NCI-H128 (cell line): Measurements from ENCODE around the gene NSF.
"Not testable (repeated sequence)": the region's sequence is repeated elsewhere in the genome, so short reads cannot be mapped to it uniquely, and the experiment has no call there.

ENCODE experiments used
- DNase-seq: peaks from one replicate; lab custom pipeline; 2025; ENCODE audit not compliant: unreplicated experiment; lab: John Stamatoyannopoulos, UW

NSF gene

DNA sequence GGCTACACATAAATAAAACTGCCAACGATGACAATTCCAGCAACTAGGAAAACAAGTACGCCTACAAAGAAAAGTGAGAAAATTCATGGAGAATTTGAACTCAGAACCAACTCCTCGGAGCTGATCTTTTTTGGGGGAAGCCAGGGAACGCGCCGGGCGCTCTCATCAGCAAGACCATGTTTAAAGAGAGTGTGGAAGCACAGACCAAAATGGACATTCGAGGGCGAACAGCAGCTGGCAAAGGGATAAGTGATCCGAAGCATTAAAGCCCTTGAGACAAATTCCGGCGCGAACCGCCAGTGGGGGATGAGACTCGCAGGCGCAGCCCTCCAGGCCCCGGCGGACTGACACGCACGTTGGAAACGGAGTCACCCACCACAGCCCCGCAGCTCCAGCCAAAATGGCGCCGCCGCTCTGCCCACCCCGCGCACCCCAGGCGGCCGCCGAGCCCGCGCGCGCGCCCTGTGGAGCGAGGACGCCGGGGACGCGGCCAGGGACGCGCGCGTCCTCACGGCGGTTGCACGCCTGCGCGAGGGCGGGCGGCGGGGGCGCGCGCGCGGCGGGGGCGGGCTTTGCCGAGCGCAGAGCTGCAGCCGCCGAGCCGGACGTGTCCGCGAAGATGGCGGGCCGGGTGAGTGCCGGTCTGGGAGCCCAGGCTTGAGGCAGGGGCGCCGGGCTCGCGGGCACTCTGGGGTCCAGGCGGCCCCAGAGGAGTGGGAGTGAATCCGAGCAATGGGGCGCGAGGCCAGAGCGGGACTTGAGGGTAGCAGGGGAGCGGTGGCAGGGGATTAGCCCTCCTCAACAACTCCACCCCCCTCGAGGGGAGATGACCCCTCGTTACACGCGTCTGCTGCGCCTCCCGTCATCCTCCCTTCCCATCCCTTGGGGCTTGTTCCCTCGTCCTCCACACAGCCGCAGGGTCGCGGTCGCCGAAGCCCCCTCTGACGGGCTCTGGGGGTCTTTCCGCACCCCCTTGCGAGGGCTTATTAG lies at the start of gene NSF:
TSS of gene NSF (plus strand) at position 513 of the 990 bp plus-strand sequence. CDS start at position 620, 107 bp downstream.
- DNase-seq: not testable (repeated sequence)

DNA sequence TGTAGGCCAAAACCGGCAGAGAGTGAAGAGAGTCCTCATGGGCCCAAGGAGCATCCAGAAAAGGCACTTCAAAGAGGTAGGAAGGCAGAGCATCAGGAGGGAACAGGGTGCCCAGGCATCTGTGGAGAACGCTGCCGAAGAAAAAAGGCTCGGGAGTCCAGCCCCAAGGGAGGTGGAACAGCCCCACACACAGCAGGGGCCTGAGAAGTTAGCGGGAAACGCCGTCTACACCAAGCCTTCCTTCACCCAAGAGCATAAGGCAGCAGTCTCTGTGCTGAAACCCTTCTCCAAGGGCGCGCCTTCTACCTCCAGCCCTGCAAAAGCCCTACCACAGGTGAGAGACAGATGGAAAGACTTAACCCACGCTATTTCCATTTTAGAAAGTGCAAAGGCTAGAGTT lies 41.9 kb upstream of the NSF start:
- not testable (repeated sequence) for DNase-seq

DNA sequence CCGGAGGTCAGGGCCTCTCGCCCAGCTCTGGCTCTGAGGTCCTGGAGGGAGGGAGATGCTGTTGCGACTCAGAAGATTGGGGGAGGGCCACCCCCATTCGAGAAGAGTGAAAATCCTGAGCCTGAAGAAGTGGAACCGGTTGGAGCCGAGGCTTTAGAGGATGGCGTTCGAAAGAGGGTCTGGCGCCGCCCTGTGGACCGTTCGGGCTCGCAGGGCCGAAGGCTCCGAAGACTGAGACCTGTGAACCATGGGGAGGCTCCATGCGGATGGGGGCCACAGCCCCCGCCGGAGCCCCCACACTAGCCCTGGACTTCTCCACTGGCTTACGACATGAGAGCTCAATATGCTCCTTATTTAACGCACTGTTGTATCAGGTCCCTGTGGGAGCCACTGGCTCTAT lies 31.3 kb upstream of the NSF start:
- not testable (repeated sequence) for DNase-seq

DNA sequence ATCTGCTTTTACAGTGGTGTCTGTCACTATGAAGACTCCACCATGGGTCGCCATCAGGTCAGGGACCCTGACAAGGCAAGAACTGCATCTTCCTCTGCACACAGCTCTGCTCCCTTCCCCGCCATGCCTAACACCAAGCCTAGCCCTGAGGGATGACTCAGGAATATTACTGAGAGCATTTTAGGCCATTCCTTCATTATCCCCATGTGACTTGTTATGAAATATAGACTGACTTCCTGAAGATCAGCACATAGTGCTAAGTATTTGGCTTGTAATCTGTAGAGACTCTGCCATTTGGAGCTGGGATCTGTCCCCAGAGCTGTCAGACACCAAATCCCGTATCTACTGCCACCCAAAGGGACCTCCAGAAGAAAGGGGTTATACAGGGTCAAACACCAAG lies 30.4 kb upstream of the NSF start:
- not testable (repeated sequence) for DNase-seq

DNA sequence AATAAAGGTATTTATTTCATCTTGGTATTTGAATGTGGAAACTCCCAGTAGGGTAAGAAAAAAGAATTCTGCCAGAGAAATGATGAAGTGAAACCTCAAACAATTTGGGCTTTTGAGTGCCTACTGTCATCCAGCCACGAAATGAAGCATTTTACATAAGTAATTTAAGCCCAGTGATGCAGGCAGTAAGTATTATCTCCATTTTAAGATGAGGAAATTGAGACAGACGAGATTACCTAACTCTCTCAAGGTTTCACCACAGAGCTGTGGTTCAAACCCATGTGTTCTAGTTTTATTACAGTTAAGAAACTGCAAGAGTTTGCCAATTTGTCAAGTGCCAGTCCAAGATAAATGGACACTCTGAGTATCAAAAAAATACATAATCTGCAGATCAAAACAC lies 24.2 kb upstream of the NSF start:
- not testable (repeated sequence) for DNase-seq

DNA sequence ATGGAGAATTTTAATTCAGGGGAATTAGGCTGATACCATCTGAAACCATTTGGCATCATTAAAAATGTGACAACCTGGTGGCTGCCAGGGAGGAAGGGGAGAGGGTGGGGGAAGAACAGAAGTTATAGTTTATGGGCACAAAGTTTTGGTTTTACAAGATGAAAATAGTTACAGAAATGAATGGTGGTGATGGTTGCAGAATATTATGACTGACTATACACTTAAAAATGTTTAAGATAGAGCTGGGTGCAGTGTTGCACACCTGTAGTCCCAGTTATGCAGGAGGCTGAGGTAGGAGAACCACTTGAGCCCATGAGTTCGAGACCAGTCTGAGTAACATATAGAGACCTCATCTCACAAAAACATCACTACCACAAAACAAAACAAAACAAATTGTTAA lies 23.5 kb upstream of the NSF start:
- DNase-seq: not testable (repeated sequence)

DNA sequence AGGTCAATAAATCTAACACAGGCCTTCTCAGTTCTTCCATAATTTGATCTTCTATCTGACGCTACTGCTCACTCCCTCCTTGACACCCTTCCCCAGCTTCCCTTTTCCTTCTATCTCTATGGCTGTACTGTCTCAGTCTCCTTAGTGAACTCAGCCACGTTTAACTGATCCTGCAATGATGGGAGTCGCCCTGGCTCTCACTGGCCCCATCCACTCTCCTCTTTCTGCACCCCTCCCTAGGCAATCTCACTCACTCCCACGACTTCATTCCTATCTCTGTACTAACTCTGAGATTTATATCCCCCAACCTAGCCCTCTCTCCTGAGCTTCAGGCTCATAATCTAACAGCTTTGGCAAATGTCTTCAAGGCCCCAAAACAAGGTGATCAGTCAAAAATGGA lies 18.7 kb upstream of the NSF start:
- not testable (repeated sequence) for DNase-seq

DNA sequence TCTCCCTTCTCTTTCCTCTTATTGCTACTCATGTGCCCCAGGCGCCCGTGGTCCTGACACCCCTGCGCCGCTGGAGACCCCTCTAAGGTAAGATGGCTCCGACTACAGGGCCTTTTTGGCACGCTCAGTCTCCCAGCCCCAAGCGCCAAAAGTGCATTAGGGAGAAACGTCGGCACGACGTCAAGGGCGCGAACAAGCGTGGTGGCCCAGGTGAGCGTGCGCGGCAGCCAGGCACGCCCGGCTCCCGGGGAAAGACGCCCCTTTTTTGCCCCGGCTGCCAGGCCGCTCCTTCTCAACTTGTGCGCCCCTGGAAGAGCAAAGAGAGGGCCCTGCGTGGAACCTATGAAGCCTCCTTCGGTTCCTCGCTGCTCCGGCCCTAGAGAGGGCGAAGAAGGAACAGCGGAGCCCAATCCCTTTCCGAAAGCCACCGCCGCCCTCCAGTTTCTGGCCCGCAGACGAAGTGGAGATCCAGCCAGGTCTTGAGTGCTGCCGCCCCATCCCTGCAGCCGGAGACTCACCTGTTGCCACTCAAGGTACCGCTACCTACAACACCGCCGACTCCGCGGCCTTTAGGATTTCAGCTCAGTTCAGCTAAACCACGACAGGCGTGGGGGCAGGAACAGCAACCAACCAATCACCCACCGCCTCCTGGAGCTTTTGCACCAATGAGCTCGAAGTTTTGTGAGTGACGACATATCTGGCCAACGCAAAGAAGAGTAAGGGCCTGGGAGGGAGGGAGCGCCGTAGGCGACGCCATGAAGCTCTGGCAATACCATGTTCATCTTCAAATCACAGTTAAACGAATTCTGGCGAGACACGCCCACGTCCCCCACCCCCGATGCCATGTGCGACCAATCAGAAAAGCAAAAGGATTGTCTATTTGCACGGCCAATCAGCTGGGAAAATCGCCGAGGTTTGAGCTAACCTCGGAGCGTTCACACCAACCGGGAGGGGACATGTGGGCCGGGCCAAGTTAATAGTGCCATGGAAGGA lies 11.1 kb upstream of the NSF start, which contains the start of gene ARL17A:
TSS of gene ARL17A (minus strand) at position 609 of the 993 bp plus-strand sequence. CDS start 3,369 bp downstream, outside the sequence.
- not testable (repeated sequence) for DNase-seq

DNA sequence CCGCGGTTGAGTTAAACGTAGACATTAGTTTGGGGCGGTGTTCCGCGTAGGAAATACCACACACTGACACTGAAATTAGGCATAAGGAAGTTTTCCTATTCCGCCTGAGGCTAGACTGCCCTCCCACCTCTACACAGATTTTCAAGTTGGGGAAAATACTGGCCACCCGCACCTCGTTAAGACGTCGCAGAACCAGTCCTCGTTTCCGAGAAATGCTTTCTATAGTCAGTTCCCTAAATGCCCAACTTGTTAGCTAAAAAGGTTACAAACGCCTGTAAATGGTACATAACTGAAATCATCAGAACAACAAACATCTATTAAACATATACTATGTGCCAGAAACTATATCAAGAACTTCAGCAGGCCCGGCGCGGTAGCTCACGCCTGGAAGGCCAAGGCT lies 10.4 kb upstream of the NSF start:
- not testable (repeated sequence) for DNase-seq

DNA sequence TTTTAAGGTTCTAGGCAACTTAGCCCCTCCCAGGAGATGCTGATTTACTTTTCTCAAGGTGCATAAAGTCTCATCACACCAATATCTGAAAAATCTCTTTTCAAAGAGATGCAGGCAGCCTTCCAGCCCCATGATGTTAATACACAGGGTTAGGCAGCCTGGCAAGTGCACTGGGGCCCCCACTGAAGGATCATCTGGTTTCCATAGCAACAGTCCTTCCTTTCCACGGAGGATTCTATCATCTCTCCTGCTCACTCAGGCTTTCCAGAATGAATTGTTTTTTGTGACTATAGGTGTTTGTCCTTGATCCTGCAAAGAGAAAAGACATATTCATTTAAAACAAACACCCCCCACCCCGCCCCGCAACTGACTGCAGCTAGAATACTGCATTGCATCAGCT lies 5.0 kb upstream of the NSF start:
- DNase-seq: not testable (repeated sequence)

DNA sequence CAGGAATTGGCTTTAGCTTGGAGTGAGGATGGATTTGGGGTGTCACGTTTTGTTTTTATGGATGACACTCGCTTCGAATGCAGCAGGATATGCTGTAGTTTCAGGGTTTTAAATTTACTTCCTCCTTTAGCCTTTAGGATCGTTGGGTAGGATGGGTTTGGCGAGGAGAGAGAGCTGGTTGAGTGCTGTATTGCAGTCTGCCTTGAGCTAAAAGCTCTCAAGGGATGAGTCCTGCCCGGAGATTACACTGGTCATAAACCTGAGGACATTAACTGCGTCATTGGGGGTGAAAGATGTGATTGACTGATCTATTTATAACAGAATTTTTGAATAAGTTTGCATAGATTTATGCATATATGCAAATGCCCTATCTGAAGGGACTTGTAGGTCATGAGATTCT lies 863 bp downstream of the NSF start:
- DNase-seq: not testable (repeated sequence)

DNA sequence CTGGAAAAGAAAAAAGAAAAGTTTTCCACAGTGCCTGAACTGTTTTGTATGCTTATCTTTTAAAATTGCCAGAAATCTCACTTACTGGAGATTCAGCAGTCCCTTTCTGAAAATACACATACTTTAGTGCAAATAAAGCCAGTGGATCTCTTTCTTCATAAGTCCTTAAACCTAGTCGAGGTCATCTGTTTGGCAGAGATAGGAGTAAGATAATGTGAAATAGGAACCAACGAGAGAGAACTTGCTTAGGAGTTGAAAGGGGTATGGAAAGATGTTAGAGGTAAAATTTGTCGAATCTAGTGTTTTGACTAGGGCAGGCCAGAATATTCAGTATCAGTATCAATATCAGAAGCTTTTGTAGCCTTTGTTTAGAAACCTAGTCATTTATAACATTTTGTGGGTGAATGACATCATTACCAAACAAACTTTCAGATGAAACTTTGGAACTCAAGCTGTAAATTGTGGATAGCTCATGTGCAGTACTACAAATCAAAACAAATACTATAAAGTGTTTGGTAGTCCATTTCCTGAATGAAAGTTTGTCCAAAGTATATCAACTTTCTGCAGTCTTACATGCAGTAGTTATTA lies 8.0 kb downstream of the NSF start:
- DNase-seq: not testable (repeated sequence)

DNA sequence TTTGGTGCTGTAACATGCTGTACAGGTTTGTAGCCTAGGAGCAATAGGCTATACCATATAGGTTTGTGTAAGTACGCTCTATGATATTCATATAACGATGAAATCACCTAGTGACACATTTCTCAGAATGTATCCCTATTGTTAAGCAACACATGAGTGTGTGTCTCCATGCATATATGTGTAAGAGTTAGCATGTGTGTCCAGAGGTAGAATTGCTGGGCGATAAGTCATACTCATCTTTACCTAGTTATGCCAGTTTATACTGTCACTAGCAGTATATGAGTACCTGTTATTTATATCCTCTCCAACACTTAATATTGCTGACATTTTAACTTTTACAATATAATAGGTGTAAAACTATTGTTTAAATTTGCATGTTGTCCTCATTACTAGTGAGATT lies 10.3 kb downstream of the NSF start:
- DNase-seq: not testable (repeated sequence)

DNA sequence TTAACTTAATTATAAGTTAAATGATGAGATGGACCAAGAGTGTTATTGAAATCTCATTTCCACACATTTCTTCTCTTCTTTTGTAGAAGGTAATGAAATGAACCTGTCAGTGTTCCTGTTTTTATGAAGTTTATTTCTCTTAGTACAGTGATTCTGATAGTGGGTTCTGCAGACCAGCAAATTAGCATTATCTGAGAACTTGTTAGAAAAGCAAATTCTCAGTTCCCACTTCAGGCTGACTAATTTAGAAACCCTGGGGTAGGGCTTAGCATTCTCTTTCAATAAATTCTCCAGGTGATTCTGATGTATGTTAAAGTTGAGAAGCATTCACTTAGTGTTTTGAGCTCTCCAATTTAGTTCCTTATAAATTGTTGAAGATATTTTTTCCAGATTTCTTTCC lies 12.7 kb downstream of the NSF start:
- not testable (repeated sequence) for DNase-seq

DNA sequence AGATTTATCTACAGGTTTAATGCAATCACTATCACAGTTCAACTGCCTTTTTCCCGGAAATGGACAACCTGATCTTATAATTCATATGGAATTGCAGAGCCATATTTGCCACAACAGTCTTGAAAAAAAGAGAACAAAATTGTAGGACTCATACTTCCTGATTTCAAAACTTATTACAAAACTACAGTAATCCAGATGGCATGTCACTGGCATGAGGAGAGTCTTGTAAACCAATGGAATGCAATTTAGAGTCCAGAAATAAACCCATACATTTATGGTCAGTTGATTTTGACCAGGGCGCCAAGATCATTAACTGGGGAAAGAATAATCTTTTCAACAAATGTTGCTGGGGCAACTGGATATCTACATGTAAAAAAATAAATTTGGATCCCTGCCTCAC lies 20.8 kb downstream of the NSF start:
- not testable (repeated sequence) for DNase-seq

DNA sequence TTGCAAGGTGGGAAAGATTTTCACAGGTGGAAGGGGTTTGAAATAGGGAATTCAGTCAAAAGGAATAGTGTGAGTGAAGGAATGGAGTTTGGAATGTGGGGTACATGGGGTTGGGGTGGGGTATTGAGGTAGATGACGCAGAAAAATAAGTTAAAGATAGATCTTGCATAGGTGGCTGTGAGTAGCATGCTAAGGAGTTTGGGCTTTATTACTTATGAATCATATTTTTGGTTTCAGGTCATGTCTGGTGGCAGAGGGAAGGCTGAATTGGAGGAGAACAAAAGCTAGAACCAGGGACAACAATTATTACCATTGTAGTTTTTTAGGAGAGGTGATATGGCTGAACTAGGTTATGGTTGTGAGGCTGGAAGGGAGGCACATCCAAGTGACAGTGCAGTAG lies 23.4 kb downstream of the NSF start:
- DNase-seq: not testable (repeated sequence)

DNA sequence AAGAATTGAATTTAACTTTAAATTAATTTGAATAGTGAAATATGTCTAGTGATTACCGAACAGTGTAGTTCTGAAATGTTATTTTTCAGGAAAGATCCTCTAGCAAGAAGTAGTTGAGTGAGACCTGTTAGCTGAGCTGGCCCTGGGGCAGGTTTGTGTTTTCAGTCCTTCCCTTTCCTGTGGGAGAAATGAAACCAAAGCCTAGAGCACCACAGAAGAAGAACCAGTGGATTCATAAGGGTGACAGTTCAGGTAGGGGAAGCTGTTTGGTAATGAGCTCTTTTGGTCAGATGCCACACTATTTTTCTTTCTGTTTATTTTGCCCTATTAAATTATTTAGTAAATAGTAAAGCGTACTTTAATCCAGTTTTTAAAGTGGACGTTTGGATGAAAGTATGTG lies 26.7 kb downstream of the NSF start:
- DNase-seq: not testable (repeated sequence)

DNA sequence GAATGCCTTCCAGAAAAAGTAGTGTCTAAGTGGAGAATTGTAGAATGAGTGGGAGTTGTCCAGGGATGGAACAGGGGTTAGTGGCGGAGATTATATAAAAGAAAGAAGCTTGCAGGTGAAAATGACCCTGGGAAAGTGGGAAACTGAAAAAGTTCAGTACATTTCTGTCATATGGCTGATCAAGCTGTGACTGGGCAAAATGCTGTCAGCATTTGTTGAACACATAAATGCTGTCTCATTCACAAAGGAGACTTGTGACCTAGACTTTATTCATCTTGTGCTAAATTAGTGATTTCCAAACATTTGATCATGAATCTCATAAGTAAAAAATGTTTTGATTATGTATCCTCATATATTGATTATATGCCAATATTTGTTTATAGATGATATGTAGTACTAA lies 28.5 kb downstream of the NSF start:
- DNase-seq: not testable (repeated sequence)

DNA sequence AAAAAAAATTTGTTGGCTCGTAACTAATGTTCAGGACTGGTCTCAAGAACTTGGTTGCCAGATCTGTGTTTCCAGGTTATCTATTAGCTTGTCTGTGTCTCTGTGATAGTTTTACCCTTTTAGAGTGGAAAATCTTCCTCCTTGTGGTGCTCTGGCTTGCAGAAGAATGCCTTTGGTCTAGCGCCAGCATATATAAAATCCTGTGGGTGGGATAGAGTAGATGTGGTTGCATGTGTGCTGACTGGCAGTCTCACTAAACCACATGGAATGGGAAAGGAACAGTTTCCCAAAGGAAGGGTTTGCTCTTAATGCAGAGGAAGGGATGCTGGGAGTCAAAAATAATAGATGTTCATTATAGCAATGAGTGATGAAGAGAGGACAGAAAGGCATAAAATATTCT lies 33.3 kb downstream of the NSF start:
- not testable (repeated sequence) for DNase-seq

DNA sequence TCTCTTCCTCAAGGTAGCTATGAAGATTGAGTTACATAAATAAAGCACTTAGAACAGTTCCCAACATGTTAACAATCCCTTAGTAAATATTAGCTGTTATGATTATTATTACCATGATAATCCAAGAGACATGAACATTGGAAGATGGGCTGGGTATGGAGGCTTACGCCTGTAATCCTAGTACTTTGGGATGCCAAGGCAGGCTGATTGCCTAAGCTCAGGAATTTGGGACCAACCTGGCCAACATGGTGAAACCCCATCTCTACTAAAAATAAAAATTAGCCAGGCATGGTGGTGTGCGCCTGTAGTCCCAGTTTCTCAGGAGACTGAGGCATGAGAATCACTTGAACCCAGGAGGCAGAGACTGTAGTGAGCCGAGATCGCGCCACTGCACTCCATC lies 34.3 kb downstream of the NSF start:
- DNase-seq: not testable (repeated sequence)

DNA sequence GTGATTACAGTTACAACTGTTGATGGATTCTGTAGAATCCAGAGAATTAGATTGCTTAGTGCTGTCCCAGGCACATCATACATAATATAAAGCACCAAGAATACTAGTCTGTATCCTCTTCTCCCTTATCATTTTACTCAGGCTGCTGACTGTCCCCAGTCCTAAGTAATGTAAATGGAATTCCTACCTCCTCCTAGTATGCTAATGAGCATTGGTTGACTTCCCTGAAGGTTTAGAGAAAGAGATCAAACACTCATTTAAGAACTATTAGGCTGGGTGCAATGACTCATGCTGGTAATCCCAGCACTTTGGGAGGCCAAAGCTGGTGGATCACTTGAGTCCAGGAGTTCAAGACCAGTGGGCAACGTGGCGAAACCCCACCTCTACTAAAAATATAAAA lies 37.0 kb downstream of the NSF start:
- DNase-seq: not testable (repeated sequence)
